HepG2 (cell line): ENCODE results near the gene FGGY. TPM values are rescaled to one million over a fixed set of nuclear protein-coding genes. Genes with fewer than 3 reads are reported as not detected.

Experiments used
- ATAC-seq: fragments of 200-7000 bp; cut with Tn5 transposase; 3 replicates; pipeline ENCODE4 v1.9.1; 2020; ENCODE audit warnings: mild to moderate bottlenecking, moderate library complexity
- BruUV-seq: library from RNA; stranded (reverse); fragments of 400-500 nt; replicated peaks from 2 replicates; lab custom pipeline; 2021; lab: Mats Ljungman, UMichigan
- CTCF ChIA-PET: fragments of 300-600 bp; formaldehyde crosslinking; extraction: SDS; loops from one replicate; lab custom pipeline; 2021; ENCODE audit warnings: low total read pairs, inconsistent platforms, low intra/inter-chr PET ratio; lab: Yijun Ruan, JAX
- POLR2A ChIA-PET: fragments of 350-600 bp; sonication (Branson Sonifier 250); formaldehyde crosslinking; loops from one replicate; lab custom pipeline; 2020; ENCODE audit warnings: antibody characterized with exemption, inconsistent platforms; lab: Yijun Ruan, JAX
- DNase-seq: peaks from one replicate; pipeline ENCODE4 v3.0.0-alpha.2; 2015; ENCODE audit warnings: low spot score
- FAIRE-seq: peaks from 3 replicates; lab custom pipeline; 2011; peaks lifted over from hg19 to GRCh38; lab: Jason Lieb, UNC
- H2AFZ ChIP-seq: one replicate; pipeline ENCODE4 v1.6.1; 2011; ENCODE audit warnings: low read length, inconsistent platforms
- H3K27ac ChIP-seq: fragments of 300-600 bp; 3 replicates; pipeline ENCODE4 v1.8.0; 2011; ENCODE audit warnings: mixed run types, mild to moderate bottlenecking, mixed read lengths, low read length, inconsistent platforms; ENCODE audit not compliant: insufficient read depth; ENCODE audit errors: extremely low read length
- H3K27me3 ChIP-seq, 2 experiments: fragments of 200-600 bp in 1 of 2; 2 replicates in 1 of 2; 3 replicates in 1 of 2; pipeline versions ENCODE4 v1.6.0 to v1.8.0; 2011; ENCODE audit warnings: low read length in 2 of 2, mild to moderate bottlenecking in 2 of 2, moderate library complexity in 2 of 2, inconsistent platforms in 1 of 2; ENCODE audit not compliant: insufficient read depth in 2 of 2, control insufficient read depth in 1 of 2
- H3K36me3 ChIP-seq, 2 experiments: fragments of 200-600 bp in 1 of 2; replicated peaks in 1 of 2; 2 replicates in 1 of 2; 3 replicates in 1 of 2; pipeline versions ENCODE4 v1.5.1 to v1.8.0; 2011; ENCODE audit warnings: low read length in 2 of 2, inconsistent platforms in 1 of 2; ENCODE audit not compliant: insufficient read depth in 2 of 2, control insufficient read depth in 1 of 2
- H3K4me1 ChIP-seq: 2 replicates; pipeline ENCODE4 v1.5.1; 2012; ENCODE audit warnings: low read length, inconsistent platforms; ENCODE audit not compliant: insufficient read depth
- H3K4me2 ChIP-seq: 2 replicates; pipeline ENCODE4 v1.6.0; 2011; ENCODE audit warnings: low read depth, low read length, inconsistent platforms
- H3K4me3 ChIP-seq, 3 experiments: fragments of 200-600 bp in 1 of 3; sonication (generic), shearing (Covaris generic) in 1 of 3; replicated peaks in 1 of 3; 2 replicates each; pipeline ENCODE4 v1.5.1; 2011 to 2016; ENCODE audit warnings: low read length in 3 of 3, inconsistent platforms in 2 of 3, low read depth in 2 of 3, mild to moderate bottlenecking in 2 of 3, control low read depth in 1 of 3, mixed read lengths in 1 of 3; ENCODE audit not compliant: insufficient read depth in 1 of 3
- H3K79me2 ChIP-seq: one replicate; pipeline ENCODE4 v1.6.1; 2011; ENCODE audit warnings: low read length, inconsistent platforms; ENCODE audit not compliant: insufficient read depth
- H3K9ac ChIP-seq: 2 replicates; pipeline ENCODE4 v1.6.0; 2011; ENCODE audit warnings: mild to moderate bottlenecking, low read depth, low read length, inconsistent platforms; ENCODE audit not compliant: insufficient read depth
- H3K9me3 ChIP-seq: 2 replicates; pipeline ENCODE4 v1.5.1; 2012; ENCODE audit warnings: mild to moderate bottlenecking, low read length
- H4K20me1 ChIP-seq: 2 replicates; pipeline ENCODE4 v1.6.0; 2011; ENCODE audit warnings: inconsistent platforms, mild to moderate bottlenecking, low read length, moderate library complexity; ENCODE audit not compliant: insufficient read depth
- BHLHE40 ChIP-seq: IDR thresholded peaks from 2 replicates; pipeline ENCODE4 v1.6.1; 2011; ENCODE audit warnings: low read length, improper control_type of control experiment
- CEBPB ChIP-seq: IDR thresholded peaks from 2 replicates; pipeline ENCODE4 v1.6.1; 2011; ENCODE audit warnings: low read depth, low read length, improper control_type of control experiment, borderline replicate concordance
- CEBPG ChIP-seq: IDR thresholded peaks from 2 replicates; pipeline ENCODE4 v1.6.1; 2016
- EEA1 ChIP-seq: sonication (generic); formaldehyde crosslinking; IDR thresholded peaks from 2 replicates; pipeline ENCODE4 v1.5.1; 2020; ENCODE audit warnings: mild to moderate bottlenecking, missing genetic modification reagents, borderline replicate concordance
- ETV6 ChIP-seq: sonication (generic); formaldehyde crosslinking; conservative IDR thresholded peaks from 2 replicates; pipeline ENCODE4 v1.4.0; 2020; ENCODE audit warnings: missing genetic modification reagents
- HMG20A ChIP-seq: IDR thresholded peaks from 2 replicates; pipeline ENCODE4 v1.6.1; 2016; ENCODE audit warnings: borderline replicate concordance
- PREB ChIP-seq: sonication (generic); formaldehyde crosslinking; IDR thresholded peaks from 2 replicates; pipeline ENCODE4 v1.4.0; 2020; ENCODE audit warnings: missing genetic modification reagents
- TFE3 ChIP-seq: IDR thresholded peaks from 2 replicates; pipeline ENCODE4 v1.6.1; 2016
- ZNF143 ChIP-seq: sonication (generic); formaldehyde crosslinking; IDR thresholded peaks from 2 replicates; pipeline ENCODE4 v1.4.0; 2020; ENCODE audit warnings: missing genetic modification reagents
- ZNF205 ChIP-seq: IDR thresholded peaks from 2 replicates; pipeline ENCODE4 v1.6.1; 2018; ENCODE audit warnings: missing biosample characterization, missing genetic modification reagents
- ZNF747 ChIP-seq: sonication (generic); formaldehyde crosslinking; IDR thresholded peaks from 2 replicates; pipeline ENCODE4 v1.8.1; 2023; ENCODE audit warnings: missing genetic modification reagents, mild to moderate bottlenecking, borderline replicate concordance
- ZUFSP ChIP-seq: sonication (generic); formaldehyde crosslinking; IDR thresholded peaks from 2 replicates; pipeline ENCODE4 v1.9.0; 2021; ENCODE audit warnings: missing genetic modification reagents, mild to moderate bottlenecking, borderline replicate concordance
- WGBS: methylation state at CpG from one replicate; pipeline ENCODE4 v1.1.6; 2017; ENCODE audit warnings: low lambda C conversion rate; 5-methylcytosine and 5-hydroxymethylcytosine counted together
- in situ Hi-C: cut with HindIII; loops from 2 replicates; pipeline ENCODE4 v1.10.0; 2017; ENCODE audit warnings: low pct_unique_long_range_greater_than_20kb; ENCODE audit not compliant: extremely low pct_ligation_motif_present
- intact Hi-C: fragments of 100-400 bp; cut with micrococcal nuclease; formaldehyde crosslinking; loops from one replicate; pipeline ENCODE4 v1.10.0; 2022; ENCODE audit not compliant: unreplicated experiment
- polyA plus RNA-seq, 8 experiments: library from polyadenylated mRNA; depleted of rRNA in 3 of 8; stranded (reverse) in 7 of 8; unstranded in 1 of 8; fragments of >200 nt; fragmentation: Illumina TruSeq in 4 of 8; extraction: Trizol in 4 of 8; gene quantifications; 2 replicates each; pipeline versions ENCODE4 v1.2.1 to v1.2.3, GENCODE V29; 2011 to 2016; ENCODE audit warnings: low read depth in 4 of 8, missing spikeins in 1 of 8, mixed read lengths in 1 of 8; ENCODE audit not compliant: insufficient read depth in 1 of 8
- total RNA-seq, 5 experiments: library from RNA; depleted of rRNA; stranded (reverse); fragments of >200 nt; fragmentation: Illumina TruSeq; extraction: Trizol; gene quantifications; 2 replicates each; pipeline ENCODE4 v1.2.3, GENCODE V29; 2016; ENCODE audit warnings: low read depth in 1 of 5

Gene FGGY
- total and polyA plus RNA-seq, 2 of the 13 experiments (the other 11 are each of a cell fraction or from before 2014, with no cell fraction given): 15.7 to 27.5 TPM

- no peaks in the 10 kb centered on the region for H3K9me3 ChIP-seq
- in situ Hi-C loops: no loop called here
- intact Hi-C loops: no loop called here
- H3K36me3 ChIP-seq: no peaks in the 10 kb centered on the region
- H3K79me2 ChIP-seq: no peaks in the 10 kb centered on the region
- H3K4me3 ChIP-seq: no peak overlapping the region
- no peak for TF ChIP-seq EEA1 (CRISPR knock-in tag)
- 0 out of 2 replicates have a peak, but pooled peaks have one; percentile 7 for TF ChIP-seq CEBPG (CRISPR knock-in tag)
- TF ChIP-seq CEBPB: peak; percentile 75; the same call in 1 of the 2 replicates
- BruUV-seq: no TSS peak
- DNase-seq: no peak
- no peak for ATAC-seq
- peaks cover 11% of the 10 kb centered on the region for H3K4me1 ChIP-seq
- H3K27ac ChIP-seq: no peak overlapping the region
- ChIA-PET CTCF (no interaction called here), POLR2A (interaction anchor here (1.0 kb wide), 1 partner anchor 11 kb away, joined by 5 read pairs; no protein-coding TSS in a partner anchor)
- H3K27me3 ChIP-seq: no peaks in the 10 kb centered on the region
- no peaks in the 10 kb centered on the region for H4K20me1 ChIP-seq
- H3K9ac ChIP-seq: no peak overlapping the region
- WGBS: 18% methylated on average over 4 of the region's 4 CpGs
- no peak for FAIRE-seq
- no peak overlapping the region for H3K4me2 ChIP-seq
- H2AFZ ChIP-seq: no peak overlapping the region
These were observed 11.2 kb upstream of the FGGY start for GRCh38 chr1:59285691-59286090.

- no peak for FAIRE-seq
- in situ Hi-C loops: no loop called here
- intact Hi-C loops: no loop called here
These were observed 8.8 kb upstream of the FGGY start for GRCh38 chr1:59288046-59288445.

More at GRCh38 chr1:59288046-59288445, 8.8 kb upstream of the FGGY start:
- no peaks in the 10 kb centered on the region for H3K79me2 ChIP-seq
- no peaks in the 10 kb centered on the region for H3K27me3 ChIP-seq
- no peak overlapping the region for H3K9ac ChIP-seq
- H4K20me1 ChIP-seq: no peaks in the 10 kb centered on the region
- POLR2A ChIA-PET: no interaction called here
- H3K9me3 ChIP-seq: no peaks in the 10 kb centered on the region
- no TSS peak for BruUV-seq
- no peak overlapping the region for H3K27ac ChIP-seq
- H3K4me1 ChIP-seq: peaks cover 31% of the 10 kb centered on the region
- no peak overlapping the region for H2AFZ ChIP-seq
- CTCF ChIA-PET: no interaction called here
- no peak overlapping the region for H3K4me3 ChIP-seq
- H3K36me3 ChIP-seq: no peaks in the 10 kb centered on the region
- no peak overlapping the region for H3K4me2 ChIP-seq
- no peak for DNase-seq
- no peak for TF ChIP-seq BHLHE40
- no peak for TF ChIP-seq ZNF205 (CRISPR knock-in tag)
- TF ChIP-seq ZNF747 (CRISPR knock-in tag): no peak
- no peak for TF ChIP-seq ZUFSP (CRISPR knock-in tag)
- no peak for TF ChIP-seq PREB (CRISPR knock-in tag)
- no peak for TF ChIP-seq ZNF143
- no peak for TF ChIP-seq TFE3
- no peak for TF ChIP-seq HMG20A (CRISPR knock-in tag)
- TF ChIP-seq ETV6 (CRISPR knock-in tag): no peak
- whole genome bisulfite sequencing: 71% methylated on average over 3 of the region's 3 CpGs
- no peak for ATAC-seq
